HG02884 (cell line): ENCODE data around the gene TEX51.

Source experiments
- ATAC-seq: cut with Tn5 transposase; IDR thresholded peaks from one replicate; pipeline ENCODE4 v1.9.1; 2021; ENCODE audit warnings: mild to moderate bottlenecking, moderate library complexity; ENCODE audit not compliant: unreplicated experiment

Gene TEX51

DNA sequence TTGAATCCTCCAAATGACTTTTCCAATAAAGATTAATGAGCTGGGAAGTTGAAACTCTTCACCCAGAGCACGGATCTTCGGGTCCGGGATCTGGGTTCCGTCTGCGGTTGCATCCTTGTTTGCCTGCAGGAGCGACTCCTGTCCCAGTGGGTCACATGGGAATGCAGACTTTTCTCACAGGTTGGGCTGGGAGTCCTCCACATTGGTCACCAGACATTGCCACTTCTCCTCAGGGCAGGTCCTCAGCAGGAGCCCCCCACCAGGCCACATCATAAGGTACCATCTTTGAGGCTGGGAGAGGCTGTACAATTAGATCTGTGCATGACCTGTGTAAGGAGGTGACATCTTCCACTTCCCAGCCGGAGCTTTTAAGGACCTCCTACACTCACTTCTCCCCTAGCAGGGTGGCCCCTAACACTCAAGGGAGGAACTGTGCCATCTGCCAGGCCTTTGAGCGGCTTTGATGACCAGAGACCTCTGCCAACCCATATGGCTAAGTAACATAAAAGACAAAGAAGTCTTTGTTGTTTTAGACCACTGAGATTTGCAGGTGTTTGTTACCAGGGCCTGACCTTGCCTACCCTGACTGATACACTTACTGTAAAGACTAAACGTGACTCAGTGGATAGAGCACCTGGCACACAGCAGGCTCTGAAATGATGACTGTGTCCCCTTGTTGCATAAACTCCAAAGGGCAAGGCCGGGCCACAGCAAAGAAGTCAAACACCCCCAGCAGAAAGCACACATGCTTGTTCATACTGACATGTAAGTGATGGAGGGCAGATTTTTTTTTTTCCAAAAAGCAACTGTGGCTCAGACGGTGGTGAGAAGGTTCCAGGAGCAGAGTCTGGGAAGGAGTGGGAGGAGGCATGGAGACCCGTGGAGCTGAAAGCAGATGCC lies 7.9 kb upstream of the TEX51 start:
- ATAC-seq: no peak

DNA sequence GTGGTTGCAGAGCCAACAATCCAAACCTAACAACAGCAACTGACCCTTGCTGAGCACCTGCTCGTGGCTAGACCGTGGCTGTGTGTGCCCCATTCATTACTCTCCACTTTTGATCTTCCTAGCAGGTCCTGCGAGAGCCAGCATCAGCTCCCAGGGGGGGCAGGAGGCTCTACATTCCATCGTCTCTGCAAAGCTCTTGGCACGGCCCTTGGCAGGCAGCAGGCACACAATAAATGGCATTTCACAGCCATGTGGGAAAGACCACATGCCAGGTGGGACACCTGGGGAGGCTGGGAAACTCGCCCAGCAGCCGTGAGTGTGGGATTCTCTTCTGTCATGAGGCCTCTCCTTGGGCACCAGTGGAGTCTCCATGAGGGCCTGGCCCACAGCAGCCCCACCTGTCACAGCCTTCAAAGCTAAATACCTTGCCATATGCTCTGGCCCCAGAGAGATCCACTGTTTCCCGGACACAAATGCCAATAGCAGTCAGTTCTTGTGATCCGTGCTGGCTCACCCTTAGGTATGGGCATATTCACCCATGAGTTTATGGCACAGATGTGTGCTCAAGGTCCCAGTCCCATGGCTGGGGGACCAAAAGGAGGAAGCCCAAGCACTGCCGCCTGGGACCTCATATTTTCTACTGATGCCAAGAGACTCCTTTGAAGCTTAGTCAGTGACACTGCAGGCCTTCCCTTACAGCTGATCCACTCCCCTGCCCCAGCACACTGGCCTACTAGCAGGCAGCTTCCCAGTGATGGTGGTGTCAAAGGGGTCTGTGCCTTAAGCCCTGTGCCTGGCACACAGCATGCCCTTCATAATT lies 6.8 kb upstream of the TEX51 start:
- no peak for ATAC-seq

DNA sequence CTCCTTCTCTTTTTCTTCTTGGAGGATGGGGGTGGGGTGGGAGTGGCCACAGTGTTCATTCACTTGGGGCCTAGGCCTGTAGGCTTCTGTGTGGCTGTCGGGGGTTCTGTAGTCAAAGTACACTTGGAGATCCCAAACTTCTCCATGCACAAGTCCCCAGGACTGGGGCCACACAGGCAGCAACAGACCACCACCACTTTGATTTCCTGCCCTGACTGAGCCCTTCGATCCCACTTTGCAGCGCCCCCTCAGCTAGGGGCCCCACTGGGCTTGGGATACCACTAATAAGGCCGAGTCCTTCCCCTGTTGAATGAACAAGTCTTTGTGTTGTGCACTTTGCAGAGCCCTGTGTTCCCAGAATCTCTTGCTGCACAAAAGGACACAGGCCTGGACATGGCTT lies 5.5 kb upstream of the TEX51 start:
- ATAC-seq: no peak

DNA sequence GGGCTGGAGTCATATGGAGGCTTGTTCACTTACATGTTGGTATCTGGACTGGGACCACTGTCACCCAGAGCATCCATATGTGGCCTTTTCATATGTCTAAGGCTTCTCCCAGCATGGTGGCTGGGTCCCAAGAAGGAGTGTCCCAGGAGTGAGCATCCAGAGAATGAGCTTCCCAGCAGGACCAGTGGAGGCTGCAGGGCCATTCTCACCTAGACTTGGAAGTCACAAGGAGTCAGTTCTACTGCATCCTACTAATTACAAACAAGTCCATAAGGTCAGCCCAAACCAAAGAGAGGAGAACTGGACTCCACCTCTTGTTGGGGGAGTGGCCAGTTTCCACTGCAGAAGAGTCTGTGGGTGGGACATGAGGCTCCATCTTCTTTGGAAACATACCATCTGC lies 5.1 kb upstream of the TEX51 start:
- ATAC-seq: no peak

DNA sequence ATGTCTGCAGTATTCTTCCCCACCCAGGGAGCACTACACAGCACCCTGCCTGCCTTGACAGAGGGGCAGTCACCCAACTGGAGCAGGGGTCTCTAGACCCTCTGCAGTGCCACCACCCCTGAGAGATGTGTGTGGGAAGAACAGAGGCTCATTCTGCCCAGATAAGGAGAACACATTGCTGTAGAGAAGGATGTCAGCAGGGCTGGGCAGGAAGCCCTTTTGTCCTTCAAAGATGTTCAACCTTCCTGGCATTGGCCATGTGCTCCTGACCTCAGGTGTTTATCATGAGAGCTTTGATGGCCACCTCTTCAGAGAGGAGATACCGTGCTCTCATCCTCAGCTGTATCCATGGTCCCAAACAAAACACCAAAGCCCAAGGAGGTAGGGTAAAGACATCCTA lies 4.6 kb upstream of the TEX51 start:
- ATAC-seq: no peak

DNA sequence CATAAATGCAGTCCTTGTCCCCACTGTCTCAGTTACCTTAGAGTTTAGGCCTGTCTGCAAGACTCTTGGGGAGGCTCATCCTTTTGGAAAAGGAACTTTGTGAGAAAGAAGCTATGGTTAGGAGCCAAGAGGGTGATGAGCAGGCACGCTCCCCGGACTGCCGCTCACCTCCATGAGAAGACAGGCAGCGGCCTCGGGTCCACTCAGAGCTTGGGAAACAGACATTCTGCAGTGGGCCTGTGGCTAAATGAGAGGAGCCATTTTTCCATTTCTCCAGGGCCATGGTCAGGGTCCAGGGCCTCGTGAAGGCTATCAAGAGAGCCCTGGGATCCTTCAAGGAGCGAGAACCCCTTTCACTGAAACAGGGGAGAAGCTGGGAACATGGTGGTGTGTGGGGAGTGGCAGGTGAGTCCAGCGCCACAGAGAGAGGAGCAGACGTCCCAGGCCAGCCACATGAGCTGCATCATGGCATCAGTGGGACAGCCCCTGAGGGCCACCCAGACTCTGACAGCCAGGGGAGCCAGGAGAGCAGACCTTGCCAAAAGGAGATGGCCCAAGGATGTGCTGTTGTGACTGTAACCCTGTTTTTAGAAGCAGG lies 4.0 kb upstream of the TEX51 start:
- ATAC-seq: no peak

DNA sequence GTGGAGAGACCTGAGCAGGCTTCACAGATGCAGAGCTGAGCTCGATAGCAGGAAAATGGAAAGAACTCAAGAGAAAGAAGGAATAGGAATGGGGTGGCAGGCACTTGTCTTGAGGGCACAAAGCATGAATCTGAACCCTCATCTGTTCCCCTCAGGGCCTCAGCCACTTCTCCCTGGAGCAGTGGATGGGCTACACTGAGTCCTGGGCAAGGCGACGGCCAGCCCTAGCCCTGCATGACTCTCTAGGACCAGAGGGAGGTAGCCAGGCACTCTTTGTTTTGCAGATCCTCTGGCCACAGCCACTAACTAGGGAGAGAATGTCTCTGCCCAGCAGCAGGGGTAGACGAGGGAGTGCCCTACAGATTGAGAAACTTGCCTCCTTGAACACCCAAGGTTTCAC lies 3.4 kb upstream of the TEX51 start:
- no peak for ATAC-seq

DNA sequence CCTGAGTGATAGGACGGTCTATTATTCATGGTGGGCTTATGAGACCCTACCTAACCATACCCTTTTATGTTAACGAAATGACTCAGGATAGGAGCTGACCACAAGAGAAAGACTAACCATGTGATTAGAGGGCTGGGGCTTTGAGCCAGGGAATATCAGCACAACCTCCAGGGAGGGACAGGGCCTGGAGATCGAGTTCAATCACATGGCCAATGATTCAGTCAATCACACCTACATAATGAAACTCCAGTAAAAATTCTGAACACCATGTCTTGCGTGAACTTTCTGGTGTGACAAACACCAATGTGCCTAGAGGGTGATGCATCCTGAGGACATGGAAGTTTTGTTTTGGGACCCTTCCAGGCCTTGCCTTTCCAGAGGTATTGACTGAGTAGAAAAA lies 2.2 kb upstream of the TEX51 start:
- ATAC-seq: no peak

DNA sequence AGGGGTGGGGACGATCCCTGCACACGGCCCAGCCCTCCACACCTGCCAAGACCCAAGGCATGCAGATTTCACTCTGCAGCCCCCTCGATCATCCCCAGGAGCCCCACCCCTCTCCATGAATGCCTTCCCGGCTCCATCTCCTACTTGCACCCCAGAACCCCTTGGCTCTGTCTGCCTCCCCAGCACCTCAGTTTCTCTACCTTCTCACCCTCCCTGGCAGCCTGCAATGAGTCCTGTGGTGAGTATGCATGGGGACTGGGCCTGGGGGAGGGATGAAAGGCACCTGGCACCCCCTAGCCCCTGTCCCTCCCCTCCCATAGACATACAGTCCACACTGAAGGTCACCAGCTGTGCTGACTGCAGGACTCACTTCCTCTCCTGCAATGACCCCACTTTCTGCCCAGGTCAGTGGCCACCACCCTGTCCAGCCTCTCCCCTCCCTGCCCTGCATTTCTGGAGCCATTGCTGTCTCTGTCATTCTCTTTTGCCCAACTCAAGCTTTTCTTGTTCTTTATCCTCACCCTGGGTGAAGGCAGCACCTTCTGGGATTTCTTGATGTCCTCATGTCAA lies 1.0 kb downstream of the TEX51 start:
- ATAC-seq: no peak

DNA sequence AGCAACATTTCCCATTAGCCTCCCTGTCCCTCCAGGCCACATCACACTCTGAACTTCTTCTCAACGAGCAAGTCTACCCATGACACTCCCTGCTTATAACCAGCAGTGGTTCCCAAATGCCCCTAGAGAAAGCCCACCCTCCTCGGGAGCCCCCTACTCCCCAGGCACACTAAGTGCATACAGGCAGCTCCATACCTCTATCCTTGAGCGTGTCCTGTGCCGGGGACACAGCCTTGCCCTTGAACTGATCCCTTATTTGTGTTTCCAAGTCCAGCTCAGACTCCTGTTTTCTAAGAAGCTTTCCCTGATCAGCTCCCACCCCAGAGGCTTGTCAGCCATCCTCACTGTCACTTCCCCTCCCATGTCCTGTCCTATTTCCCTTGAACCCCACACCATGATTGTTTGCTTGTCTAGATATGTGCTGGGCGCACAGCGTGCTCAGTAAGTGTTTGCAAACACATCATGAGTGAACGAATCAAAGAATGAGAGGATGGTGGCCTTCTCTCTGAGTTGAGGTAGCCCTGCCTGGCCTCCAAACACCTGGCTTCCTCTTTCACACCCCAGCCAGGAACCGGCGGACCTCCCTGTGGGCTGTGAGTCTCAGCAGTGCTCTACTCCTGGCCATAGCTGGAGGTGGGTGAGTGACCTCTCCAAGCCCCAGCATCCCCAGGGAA lies 2.1 kb downstream of the TEX51 start:
- ATAC-seq: no peak

DNA sequence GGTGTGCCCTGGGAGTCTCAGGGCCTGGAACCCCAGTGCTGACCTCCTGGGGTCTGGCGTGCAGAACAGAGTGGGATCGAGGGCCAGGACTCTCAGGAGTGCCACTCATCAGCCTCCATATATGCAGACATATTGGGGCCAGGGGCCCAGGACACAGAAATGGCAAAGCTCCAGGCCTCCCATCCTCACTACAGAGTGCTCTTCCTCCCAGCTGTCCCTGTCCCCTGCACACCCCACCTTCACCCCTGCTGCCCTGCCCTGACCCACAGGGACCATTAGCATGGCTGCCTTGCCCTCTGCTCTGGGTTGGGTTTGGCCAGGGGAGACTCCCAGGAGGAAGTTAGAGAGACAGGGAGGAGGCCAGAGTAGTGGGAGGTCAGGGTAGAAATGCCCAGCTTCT lies 2.8 kb downstream of the TEX51 start:
- ATAC-seq: no peak

DNA sequence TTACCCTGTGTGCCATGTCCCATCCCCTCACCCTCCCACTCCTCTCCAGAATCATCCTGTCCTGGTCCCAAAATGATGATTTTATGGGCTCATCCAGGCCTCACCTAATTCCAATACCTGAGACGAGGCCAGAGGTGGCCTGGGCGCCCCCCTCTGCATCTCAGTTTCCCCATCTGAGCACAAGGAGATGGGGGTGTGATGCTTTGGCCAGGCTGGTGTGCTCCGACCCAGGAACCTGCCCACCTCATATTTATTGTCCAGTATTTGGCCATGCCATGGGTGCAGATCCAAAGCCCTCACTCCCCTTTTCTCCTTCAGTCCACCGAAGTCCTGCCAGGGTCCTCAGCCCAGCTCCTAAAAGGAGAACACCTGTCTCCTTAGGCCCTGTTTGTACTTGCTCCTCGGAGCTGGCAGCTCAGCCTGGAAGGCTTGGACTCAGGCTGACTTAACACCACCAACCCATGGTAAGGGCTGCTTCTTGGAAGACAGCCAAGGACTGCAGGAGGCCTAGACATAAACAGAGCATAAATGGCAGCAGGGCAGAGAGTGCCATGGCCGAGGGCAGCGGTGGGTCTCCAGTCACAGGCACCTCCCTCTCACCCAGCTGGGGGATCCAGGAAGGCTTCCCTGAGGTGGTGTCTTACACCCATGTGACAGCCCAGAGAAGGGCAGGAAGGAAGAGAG lies 3.6 kb downstream of the TEX51 start:
- no peak for ATAC-seq

DNA sequence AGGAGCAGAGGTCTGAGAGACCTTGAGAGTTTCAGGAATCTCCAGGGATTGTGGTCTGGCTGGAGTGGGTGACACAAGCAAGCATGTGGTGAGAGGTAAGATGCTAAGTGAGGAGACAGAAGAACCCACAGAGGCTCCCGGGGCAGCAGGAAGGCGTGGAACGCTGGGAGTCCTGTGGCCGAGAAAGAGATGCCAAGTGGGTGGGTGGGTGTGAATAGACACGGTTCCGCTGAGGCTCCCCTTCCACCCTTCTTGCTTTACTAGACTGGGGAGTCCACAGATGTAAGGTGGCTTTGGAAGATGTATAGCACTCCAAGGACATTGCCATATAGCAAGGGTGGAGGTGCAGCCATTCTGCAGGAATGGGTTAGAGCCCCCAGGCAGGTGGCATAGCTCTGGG lies 4.2 kb downstream of the TEX51 start:
- no peak for ATAC-seq

DNA sequence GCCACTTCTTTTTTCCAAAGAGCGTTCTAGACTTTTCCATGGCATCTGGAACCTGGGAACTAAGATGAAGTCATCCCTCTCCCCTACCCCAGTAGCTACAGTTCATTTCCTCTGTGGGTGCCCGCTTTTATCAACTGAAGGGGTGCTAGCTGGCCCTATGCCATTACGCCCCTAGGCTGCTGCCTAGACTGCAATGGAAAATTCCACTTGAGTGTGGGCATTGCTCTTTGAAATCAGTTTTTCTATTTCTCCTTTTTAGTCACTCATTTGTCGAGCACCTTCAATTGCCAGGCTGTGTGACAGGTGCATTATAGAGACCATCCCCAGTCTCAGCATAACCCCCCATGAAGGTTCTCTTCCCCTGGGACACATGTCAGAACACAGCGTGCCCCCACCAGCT lies 7.3 kb downstream of the TEX51 start:
- no peak for ATAC-seq

DNA sequence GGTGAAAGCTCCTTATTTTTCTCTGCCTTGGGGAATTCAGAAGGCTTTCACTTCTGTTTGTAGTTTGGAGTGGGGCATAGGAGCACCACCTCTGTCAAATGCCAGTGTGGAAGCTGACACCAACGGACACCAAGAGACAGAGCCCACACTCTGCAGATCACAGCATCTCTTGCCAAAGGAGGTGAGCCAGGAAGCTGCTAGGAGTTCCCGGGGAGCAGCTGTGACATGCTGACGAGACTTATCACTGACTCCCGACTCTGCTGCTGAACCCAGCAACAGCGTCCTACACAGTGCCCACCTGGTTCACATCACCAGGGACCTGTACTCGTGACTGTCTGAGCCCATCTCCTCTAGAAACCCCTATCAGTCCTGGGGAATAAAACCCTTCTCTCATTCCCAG lies 8.1 kb downstream of the TEX51 start:
- no peak for ATAC-seq

DNA sequence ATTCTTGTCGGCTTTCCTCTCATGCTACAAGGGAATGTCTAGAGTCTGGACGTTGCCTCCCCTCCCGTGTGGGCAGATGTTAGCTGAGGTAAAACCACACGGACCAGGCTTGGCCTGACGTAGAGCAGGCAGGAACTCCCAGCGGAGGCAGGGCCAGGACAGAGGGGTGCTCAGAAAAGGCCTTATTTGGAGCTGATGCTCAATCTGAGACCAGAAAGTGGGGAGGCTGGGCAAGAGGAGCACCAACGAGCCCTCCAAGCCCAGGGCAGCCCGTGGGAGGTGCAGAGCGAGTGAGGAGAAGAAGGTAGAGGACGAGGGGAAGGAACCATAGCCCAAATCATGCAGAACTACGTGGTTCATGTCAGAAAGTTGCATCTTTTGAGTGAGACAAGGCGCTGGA lies 9.0 kb downstream of the TEX51 start:
- no peak for ATAC-seq

DNA sequence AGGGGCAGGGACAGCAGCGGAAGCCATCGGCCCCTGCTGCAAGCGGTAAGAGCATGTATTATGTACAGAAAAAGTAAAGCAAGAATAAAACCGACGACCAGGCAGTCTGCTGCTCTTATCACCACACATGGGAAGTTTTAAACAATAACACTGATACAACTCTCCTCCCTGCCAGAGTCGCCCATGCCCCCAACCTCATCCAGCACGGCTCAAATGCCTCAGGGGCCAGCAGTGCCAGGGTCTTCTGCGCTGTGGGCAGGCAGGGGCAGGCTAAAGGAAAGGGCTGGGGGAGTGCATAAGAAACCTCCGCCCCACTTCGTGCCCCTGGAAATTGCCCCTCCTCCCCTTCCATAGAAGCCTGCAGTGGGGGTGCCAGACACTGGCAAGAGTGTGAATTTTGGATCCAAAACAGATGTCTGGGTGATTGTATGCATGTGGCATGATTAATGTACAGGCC lies 10.1 kb downstream of the TEX51 start:
- no peak for ATAC-seq

DNA sequence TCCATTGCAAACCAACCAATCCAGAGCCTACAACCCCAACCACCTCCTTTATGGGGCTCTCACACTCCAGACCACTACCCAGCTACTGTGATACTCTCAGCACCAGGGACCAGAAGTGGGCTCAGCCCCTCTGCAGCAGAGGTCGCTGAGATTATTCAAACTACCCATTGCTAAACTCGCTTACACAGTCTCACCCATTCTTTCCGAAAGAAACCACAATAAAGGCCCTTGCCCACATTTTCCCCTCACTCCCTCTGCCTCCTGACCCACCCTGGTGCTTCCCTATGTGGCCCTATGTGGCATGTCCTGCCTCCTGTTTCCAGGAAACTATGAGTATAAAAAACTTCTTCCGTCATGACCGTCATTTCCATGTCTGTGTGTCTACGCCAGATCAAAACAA lies 10.7 kb downstream of the TEX51 start:
- ATAC-seq: no peak

DNA sequence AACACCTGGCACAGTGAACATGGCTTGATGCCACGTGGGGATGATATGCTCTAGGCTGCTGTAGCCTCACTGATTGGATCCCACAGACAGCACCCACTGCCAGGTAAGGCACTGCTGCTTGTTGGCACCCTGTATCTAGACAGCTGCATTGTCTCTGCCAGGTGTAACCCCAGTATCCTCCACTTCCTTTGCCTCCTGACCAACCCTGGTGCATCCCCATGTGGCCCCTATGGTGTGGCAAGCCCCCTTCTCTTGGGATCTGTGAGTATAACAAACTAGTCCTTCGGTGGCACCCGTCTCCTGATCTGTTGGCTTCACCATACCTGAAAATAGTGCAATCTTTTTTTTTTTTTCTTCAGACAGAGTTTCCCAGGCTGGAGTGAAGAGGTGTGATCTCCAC lies 11.1 kb downstream of the TEX51 start:
- no peak for ATAC-seq

DNA sequence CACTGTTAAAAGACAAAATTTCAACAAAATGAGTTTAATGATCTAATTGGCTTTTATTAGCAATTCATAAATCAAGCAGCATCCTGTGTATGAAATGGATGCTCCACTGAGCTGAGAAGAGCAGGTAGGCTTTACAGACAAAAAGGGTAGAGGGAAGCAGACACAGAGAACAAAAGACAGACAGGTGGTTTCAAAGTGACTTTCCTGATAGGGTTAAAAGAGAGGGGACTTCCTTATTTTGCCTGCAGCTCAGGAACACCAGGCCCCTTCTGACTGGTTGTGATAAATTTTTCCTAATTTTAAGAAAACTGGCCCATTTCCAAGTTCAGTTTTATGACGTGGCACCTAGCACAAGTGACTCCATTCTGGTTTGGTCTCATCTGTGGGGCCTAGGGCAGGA lies 11.9 kb downstream of the TEX51 start:
- no peak for ATAC-seq
